Measurements from ENCODE around the gene UBL7. TPM values are rescaled to one million over a fixed set of nuclear protein-coding genes. Genes with fewer than 3 reads are reported as not detected.

Gene UBL7
- total RNA-seq, 1 experiment from 2014 or later: 47.5 TPM

- Histone ChIP-seq H3K79me2 (ENCODE audit: insufficient read depth, low read length) (0 out of 2 replicates have a peak, but pooled peaks cover 2% of the 10 kb centered on the region), H3K4me1 (ENCODE audit: insufficient read depth, low read length) (peaks cover 7% of the 10 kb centered on the region; the same call in 1 of the 2 replicates)
- TF ChIP-seq, protein P1, sequence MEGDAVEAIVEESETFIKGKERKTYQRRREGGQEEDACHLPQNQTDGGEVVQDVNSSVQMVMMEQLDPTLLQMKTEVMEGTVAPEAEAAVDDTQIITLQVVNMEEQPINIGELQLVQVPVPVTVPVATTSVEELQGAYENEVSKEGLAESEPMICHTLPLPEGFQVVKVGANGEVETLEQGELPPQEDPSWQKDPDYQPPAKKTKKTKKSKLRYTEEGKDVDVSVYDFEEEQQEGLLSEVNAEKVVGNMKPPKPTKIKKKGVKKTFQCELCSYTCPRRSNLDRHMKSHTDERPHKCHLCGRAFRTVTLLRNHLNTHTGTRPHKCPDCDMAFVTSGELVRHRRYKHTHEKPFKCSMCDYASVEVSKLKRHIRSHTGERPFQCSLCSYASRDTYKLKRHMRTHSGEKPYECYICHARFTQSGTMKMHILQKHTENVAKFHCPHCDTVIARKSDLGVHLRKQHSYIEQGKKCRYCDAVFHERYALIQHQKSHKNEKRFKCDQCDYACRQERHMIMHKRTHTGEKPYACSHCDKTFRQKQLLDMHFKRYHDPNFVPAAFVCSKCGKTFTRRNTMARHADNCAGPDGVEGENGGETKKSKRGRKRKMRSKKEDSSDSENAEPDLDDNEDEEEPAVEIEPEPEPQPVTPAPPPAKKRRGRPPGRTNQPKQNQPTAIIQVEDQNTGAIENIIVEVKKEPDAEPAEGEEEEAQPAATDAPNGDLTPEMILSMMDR (conservative IDR thresholded peaks at IDR 0.05): no peak
These were observed 41.5 kb downstream of the UBL7 start for GRCh38 chr15:74419432-74419831.

More at GRCh38 chr15:74419432-74419831, 41.5 kb downstream of the UBL7 start:
- no CpG with 5 or more reads among the region's 4 CpGs for WGBS (ENCODE audit: extremely low coverage, insufficient read length, low lambda C conversion rate)
- H2BK15ac ChIP-seq (ENCODE audit: low read depth, low read length): no peak overlapping the region
- no peak overlapping the region for H3T11ph ChIP-seq (ENCODE audit: low read length)
- H3K18ac ChIP-seq (ENCODE audit: insufficient read length, low read depth, low read length): no peak overlapping the region
- no peak overlapping the region for H3K56ac ChIP-seq (ENCODE audit: insufficient read length, low read depth, low read length)
- H3K14ac ChIP-seq (ENCODE audit: insufficient read depth, low read length): no peak overlapping the region
- H3K27me3 Mint-ChIP-seq (ENCODE audit: low read depth): no peaks in the 10 kb centered on the region; the same call in 1 of the 2 replicates
- DNase-seq: no peak
- H4K20me1 ChIP-seq (ENCODE audit: control insufficient read depth, insufficient read depth, insufficient read length): no peaks in the 10 kb centered on the region
- H3K4me2 ChIP-seq (ENCODE audit: insufficient read depth, insufficient read length, low read length): no peak overlapping the region
- no peaks in the 10 kb centered on the region for H3K9me3 Mint-ChIP-seq
- no peaks in the 10 kb centered on the region for H3K79me1 ChIP-seq (ENCODE audit: insufficient read depth, low read depth, low read length, poor library complexity, severe bottlenecking)
- no peaks in the 10 kb centered on the region for H3K27me3 ChIP-seq (ENCODE audit: insufficient read depth, low read length)
- no peak overlapping the region for H2BK20ac ChIP-seq (ENCODE audit: low read depth, low read length, poor library complexity, severe bottlenecking)
- H3K4me3 Mint-ChIP-seq: no peak overlapping the region
- no peak overlapping the region for H3K9ac ChIP-seq (ENCODE audit: extremely low read depth, insufficient read length, low read length)
- H3K23me2 ChIP-seq (ENCODE audit: insufficient read length, low read depth, low read length, poor library complexity, severe bottlenecking): no peaks in the 10 kb centered on the region
- H3K4me1 Mint-ChIP-seq: peaks cover 29 to 41% of the 10 kb centered on the region in 2 experiments
- no peak overlapping the region for H4K91ac ChIP-seq (ENCODE audit: insufficient read length, low read depth, low read length)
- no peak overlapping the region for H2BK12ac ChIP-seq (ENCODE audit: insufficient read length, low read depth, low read length)
- H2AFZ ChIP-seq (ENCODE audit: low read length): no peak overlapping the region
- peaks cover 6 to 9% (median 6%) of the 10 kb centered on the region in 3 experiments; a peak in 6 of 7 replicates for H3K36me3 Mint-ChIP-seq (ENCODE audit: insufficient read depth in 1 of 3, low read depth in 3 of 3)
- H3K27ac ChIP-seq (ENCODE audit: insufficient read length, low read depth, low read length): no peak overlapping the region
- H4K8ac ChIP-seq (replicated peaks; ENCODE audit: insufficient read length, low read depth, low read length): no peak overlapping the region
- H3K4ac ChIP-seq (ENCODE audit: low read depth, low read length): no peak overlapping the region
- no peaks in the 10 kb centered on the region for H3K9me3 ChIP-seq (ENCODE audit: control insufficient read depth, low read depth, low read length)
- H3K23ac ChIP-seq (ENCODE audit: insufficient read length, low read depth, low read length): no peak overlapping the region
- no peak overlapping the region for H4K5ac ChIP-seq (ENCODE audit: insufficient read length, low read depth, low read length)
- H2BK5ac ChIP-seq (ENCODE audit: insufficient read length, low read length): no peak overlapping the region
- H2BK120ac ChIP-seq (ENCODE audit: low read depth, low read length, poor library complexity, severe bottlenecking): no peak overlapping the region
- no peak overlapping the region for H2AK5ac ChIP-seq (ENCODE audit: insufficient read length, low read length)
- no peak overlapping the region for H3K27ac Mint-ChIP-seq

Data from H9 (cell line).